Hepatic stellate cell (primary cell): ENCODE measurements around the gene SLC8A1.

ENCODE experiments used
- DNase-seq: peaks from one replicate; pipeline ENCODE4 v3.0.0; 2011; ENCODE audit warnings: low spot score

The SLC8A1 gene

DNA sequence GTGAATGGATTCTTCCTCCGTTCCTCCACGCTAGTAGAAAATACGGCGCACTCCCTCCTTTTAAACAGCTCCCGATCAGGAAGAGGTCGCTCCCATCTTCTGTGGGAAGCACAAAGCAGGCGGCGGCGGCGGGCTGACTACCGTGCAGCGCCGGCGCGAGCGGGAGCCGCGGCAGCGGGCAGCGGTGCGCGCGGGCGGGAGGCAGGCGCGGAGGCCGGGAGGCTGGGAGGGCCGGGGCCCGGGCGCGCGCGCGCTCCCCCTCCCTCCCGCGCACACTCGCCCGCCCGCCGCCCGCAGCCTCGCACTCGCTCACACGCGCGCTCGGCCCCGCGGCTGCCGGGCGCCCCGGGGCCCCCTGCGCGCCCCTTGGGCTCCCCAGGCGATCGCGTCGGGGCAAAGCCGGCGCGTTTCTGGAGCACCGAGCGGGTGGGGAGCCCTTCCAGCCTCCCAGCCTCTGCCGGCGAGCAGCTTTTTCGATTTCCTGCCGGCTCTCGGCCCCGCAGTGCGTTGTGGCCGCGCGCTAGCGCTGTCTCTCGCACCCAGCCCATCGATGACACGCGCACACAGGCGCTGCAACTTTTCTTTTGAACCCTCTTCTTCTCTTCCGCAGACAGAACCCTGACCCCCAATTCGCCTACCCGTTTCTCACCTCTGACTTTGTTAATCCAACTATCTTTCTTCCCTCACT is at the start of gene SLC8A1:
Gene SLC8A1 (minus strand): TSS at position 173 of the 688 bp plus-strand sequence.
- peak; percentile 45 for DNase-seq

DNA sequence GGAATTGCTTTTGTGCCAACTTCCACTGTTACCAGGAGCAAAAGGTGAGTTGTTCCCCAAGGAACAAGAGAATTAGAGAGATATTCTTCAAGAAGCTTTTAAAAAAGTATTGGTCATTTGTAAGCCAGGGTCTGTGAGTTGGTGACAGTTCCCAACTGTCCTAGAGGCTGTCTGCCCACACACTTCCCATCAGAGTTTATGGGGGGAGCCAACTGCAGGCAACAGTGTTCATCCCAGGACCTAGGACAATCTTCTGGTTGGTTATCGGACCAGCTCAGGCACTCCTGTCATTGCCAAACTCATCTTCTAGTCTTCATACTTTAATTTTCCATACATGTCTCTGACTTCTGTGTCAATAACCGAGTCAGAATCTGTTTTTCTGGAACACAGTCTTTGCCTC is 47.5 kb upstream of the SLC8A1 start:
- no peak for DNase-seq

DNA sequence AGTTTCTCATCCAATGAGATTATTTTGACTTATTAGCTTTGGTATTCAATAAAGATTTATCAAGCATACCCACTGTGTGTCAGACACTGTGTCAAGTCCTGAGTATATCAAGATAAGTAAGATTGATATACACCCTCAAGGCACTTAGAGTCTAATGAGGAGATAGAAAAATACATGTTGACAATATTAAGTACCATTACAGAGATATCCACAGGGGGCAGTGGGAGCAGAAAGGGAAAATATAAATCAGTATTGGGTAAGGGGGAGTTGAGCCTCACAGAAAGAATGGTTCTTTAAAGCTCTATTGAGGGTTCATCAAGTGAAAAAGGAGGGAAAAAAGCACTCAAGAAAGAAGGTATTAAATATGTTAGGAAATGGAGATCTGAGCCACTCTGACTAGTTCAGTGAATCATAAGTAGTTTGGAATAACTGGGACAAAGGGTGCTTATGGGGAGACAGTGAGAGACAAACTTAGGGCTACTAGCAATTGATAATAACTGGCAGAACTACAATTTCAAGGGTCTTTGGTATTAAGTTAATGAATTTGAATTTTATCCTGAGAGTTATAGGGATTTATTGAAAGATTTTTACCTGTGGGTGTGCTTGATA is 45.5 kb upstream of the SLC8A1 start:
- DNase-seq: no peak

DNA sequence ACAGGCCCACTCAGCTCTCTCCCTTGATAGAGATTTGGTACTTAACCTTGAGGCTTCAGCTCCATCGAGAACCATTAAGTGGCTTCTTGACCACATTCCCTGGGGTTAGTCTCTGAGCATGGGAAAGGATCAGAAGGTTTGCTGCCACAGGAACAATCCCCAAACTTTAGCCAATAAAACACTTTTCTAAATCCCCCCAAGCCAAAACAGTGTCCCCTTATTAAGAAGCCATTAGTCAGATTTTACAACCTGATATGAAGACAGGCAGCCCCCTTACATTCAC is 37.7 kb upstream of the SLC8A1 start:
- no peak for DNase-seq

DNA sequence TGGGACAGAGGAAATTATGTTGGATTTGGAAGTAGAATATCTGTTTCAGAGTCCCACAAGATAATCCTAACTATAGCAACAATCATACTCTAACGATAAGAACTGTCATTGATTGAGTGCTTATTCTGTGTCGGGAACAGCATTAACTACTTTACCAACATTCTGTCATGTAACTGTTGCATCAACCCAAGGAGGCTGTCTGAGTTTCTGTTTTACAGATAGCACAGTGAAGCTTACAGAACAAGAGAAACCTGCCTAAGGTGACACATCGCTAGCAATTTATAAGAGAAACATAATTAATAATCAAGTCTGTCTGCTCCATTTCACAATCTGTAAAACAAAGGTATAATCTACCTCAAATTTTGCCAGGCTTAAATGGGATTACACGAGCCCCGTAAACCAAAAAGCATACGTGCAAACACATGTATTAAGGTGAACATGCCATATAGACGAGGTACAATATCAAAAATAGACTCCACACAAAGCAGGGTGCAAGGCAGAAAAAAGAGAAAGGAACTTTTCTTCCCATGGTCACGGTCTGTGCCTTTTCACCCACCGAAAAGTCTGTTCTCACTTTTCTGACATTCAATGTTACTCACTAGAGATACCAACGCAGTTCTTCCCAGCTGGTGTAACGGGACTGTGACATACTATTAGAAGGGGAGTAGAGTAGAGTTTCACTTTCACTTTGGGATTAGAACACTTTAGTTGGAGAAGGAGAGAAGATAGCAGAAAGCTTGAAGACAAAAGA is 37.2 kb upstream of the SLC8A1 start:
- DNase-seq: peak; percentile 47

- peak; percentile 17 for DNase-seq
Observed at GRCh38 chr2:40488101-40488601, 36.3 kb upstream of the SLC8A1 start.

- DNase-seq: no peak
Observed at GRCh38 chr2:40487602-40488001, 35.7 kb upstream of the SLC8A1 start.

DNA sequence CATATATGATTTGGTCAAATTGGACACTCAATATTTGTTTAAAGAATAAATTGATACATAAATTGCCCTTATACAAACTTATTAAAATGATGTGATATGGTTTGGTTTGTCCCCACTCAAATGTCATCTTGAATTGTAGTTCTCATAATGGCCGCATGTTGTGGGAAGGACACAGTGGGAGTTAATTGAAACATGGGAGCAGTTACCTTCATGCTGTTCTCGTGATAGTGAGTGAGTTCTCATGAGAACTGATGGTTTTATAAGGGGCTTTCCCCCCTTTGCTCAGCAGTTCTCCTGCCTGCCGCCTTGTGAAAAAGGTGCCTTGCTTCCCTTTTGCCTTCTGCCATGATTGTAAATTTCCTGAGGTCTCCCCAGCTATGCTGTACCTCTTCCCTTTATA is 34.0 kb upstream of the SLC8A1 start:
- no peak for DNase-seq

GRCh38 chr2:40485318-40485717 is 33.4 kb upstream of the SLC8A1 start:
- DNase-seq: no peak

- no peak for DNase-seq
Observed at GRCh38 chr2:40483549-40484243, 31.8 kb upstream of the SLC8A1 start.

DNA sequence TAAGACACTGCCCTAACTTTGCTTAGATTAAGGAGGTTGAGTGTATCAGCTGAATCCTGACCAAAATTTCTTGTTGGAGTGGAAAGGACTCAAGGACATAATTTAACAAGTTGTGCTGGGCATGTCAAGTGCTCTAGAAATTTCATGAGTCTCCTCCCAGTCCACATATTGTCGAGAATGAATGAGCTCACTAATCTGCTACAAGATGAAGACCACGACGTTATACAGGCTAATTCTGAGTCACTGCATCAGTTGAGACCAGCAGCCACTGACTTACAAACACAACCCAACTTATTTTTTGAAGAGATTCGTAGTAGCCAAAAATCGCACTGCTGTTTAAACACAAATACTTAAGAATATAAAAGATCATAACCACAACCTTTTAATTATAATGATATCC is 28.7 kb upstream of the SLC8A1 start:
- no peak for DNase-seq

GRCh38 chr2:40480073-40480472 is 28.2 kb upstream of the SLC8A1 start:
- no peak for DNase-seq

- DNase-seq: no peak
Observed at GRCh38 chr2:40477361-40477760, 25.5 kb upstream of the SLC8A1 start.

DNA sequence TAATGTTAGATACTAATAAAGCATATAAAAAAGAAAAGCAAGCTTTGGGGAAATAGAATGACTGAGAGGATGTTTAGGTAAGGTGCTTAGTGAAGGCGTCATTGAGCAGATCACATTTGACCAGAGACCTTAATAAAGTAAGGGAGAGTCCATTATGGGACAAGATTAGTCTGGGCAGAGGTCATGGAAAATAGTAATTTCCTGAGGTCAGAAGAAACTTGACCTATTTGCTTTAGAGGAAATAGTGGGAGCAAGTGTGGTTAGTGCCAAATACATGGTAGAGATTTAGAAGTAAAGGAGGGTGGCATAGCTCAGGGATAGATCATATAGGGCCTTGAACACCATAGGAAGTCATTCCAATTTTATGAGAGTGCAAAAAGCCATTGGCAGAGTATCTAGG is 24.5 kb upstream of the SLC8A1 start:
- DNase-seq: no peak

- no peak for DNase-seq
Observed at GRCh38 chr2:40474306-40474705, 22.4 kb upstream of the SLC8A1 start.

- no peak for DNase-seq
Observed at GRCh38 chr2:40471866-40472265, 20.0 kb upstream of the SLC8A1 start.

GRCh38 chr2:40470822-40471813 is 19.2 kb upstream of the SLC8A1 start:
- DNase-seq: no peak

GRCh38 chr2:40466935-40467572 is 15.2 kb upstream of the SLC8A1 start:
- no peak for DNase-seq

DNA sequence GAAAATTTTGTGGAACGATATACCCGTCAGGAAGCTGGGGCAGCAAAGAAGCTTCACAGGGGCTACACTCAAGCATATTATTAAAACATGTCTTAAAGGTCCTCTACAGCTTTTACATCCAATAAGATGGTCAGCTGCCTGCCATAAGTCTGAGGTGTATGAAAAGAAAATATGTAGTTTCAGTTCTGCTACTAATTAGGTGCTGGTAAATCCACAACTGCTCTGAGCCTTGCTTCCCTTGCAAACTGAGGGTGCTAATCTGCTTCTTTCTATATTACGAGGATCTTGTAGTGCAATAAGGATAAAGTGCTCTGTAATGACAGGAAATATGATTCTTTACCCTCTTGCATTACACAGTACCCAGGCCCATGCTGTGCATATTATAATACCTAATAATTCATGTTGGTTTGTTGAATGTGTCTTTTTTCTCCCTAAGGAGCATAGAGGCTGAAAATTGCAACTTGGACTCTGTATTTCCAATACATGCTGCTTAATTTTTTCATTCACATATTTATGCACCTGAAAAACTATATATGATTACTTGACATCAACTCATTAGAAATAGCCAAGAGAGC is 14.5 kb upstream of the SLC8A1 start:
- no peak for DNase-seq

GRCh38 chr2:40463112-40463511 is 11.2 kb upstream of the SLC8A1 start:
- no peak for DNase-seq
